NCI-H128 (cell line): ENCODE data around the gene PRR22.
"Not testable (repeated sequence)": the region's sequence is repeated elsewhere in the genome, so short reads cannot be mapped to it uniquely, and the experiment has no call there.

ENCODE experiments used
- DNase-seq: peaks from one replicate; lab custom pipeline; 2025; ENCODE audit not compliant: unreplicated experiment; lab: John Stamatoyannopoulos, UW

The PRR22 gene

GRCh38 chr19:5792224-5792623, 7.7 kb upstream of the PRR22 start:
- no peak for DNase-seq

GRCh38 chr19:5790559-5791520, 6.3 kb upstream of the PRR22 start, which contains the start of gene DUS3L:
Gene DUS3L (minus strand): TSS chr19:5791163. CDS start chr19:5791141, 22 bp downstream.
- DNase-seq = peak; percentile 93

DNA sequence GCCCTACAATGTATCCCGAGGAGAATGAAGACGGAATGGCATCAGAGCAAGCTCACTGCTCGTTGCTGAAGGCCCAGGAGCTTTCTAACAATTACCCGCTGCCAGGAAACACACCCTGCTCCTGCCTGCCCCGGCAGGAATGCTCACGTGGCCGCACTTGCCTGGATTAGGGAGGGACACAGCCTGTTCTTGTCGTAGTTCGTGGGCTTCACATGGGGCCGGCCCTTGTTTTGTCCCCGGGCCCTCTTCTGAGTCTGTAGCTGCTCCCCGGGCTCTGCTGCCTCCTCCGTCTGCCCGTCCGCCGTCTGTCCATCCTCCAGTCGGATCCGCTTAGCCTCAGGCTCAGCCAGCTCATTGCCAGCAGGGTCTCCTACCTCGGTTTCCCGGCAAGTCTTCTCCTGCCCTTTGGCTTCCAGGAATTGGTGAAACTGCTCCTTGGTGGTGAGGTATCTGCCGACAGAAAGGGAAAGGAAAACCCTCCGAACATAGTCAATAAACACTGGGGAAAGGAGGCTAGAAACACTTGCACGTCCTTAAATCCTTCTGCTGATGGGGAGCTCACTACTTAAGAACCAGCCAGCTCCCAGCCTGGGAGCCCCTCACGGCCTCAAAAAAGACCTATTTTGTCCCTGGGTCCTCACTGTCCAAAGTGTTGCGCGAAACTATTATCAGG, 5.5 kb upstream of the PRR22 start:
- DNase-seq = no peak

- DNase-seq = no peak
Observed at GRCh38 chr19:5789351-5789761, 4.8 kb upstream of the PRR22 start.

DNA sequence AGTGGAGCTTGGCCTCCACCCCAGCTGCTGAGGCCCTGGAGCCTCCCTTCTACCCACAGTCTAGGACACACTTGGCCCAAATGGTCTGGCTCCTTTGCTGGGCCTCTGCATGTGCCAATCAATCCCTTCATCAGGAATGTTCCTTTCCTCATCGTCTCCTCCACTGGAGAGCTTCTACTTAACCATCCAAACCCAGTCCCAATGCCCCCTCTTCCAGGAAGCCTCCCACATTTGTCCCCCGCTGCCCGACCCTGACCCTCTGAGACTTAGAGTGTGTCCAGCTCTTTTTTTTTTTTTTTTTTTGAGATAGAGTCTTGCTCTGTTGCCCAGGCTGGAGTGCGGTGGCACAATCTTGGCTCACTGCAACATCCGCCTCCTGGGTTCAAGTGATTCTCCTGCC, 3.9 kb upstream of the PRR22 start:
- no peak for DNase-seq

- no peak for DNase-seq
Observed at GRCh38 chr19:5787409-5788182, 3.0 kb upstream of the PRR22 start.

GRCh38 chr19:5786593-5787408, 2.3 kb upstream of the PRR22 start:
- no peak for DNase-seq

DNA sequence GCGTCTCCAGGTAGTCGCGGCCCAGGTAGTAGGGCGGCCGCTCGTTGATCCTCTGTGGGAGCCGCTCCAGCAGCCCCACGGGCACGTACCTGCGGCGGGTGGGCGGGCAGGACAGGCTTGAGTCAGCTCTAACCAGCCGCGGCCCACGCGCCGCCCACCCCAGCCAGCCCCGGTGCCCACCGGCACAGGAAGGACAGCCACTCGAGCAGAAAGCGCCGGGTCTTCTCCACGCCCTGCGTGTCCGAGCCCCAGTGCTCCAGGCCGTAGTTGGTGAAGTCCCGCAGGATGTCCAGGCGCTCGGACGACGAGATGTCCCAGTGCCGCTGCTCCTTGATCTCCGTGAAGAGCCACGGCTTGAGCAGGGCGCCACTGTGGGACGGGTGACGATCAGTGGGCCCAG, 877 bp upstream of the PRR22 start:
- no peak for DNase-seq

DNA sequence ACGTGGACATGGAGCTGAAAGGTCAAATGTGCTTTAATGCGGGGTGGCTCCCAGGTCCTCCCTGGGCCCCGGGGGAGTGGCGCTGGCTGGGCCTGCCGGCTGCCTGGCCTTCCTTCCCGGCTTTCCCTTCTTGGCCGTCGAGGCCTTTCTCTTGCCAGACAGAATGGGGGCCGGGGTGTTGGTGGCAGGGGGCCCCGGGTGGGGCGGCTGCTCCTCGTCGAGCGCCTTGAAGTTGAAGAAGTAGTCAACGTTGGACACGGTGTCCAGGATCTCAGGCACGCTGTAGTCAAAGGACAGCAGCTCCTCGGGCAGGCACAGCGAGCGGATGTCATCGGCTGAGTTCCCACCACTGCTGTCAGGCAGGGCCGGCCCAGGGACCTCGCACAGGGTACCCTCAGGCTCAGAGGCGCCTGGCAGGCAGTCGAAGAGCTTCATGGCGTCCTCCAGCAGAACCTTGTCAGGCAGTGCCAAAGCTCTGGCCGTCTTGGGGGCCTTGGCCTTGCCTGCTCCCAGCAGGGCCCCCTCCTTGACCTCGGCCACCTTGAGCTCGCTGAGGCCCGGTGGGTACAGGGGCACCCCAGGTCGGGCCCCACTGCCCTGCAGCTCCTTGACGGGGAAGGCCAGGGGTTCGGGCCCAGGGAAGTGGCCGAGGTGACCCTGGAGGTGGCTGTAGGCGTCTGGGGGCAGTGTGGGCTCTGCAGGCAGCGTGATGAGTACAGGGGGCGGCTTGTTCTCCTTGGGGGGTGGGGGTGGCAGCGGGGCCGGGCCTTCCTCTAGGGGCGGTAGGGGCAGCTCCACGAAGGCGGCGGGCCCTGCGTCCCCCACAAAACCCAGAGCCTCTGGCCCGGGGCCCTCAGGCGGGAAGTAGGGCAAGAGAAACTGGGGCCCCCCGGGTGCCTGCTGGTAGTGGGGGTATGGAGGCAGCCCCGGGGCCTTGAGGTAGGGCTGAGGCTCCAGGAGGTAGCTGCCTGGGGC, 1.3 kb downstream of the PRR22 start:
- no peak for DNase-seq

DNA sequence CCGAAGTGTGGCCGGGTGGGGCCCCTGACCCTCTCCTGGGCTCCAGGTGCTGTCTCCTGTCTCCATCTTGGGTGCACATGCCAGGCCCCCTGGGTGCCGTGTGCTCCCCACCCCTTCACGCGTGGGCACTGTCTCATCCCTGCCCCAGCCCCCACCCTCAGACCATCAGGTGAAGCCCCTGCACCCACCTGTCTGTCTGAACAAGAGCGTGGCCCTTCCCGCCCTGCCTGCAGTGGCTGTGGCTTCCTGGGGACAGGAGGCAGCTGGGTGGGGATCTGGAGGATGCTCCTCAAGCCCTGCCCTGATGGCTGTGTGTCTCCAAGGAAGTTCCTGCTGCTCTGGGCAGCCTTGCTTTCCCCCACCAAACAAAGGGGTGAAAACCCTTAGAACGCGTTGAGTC, 2.2 kb downstream of the PRR22 start:
- DNase-seq = no peak

GRCh38 chr19:5780916-5781315, 3.6 kb downstream of the PRR22 start:
- not testable (repeated sequence) for DNase-seq

- DNase-seq = no peak
Observed at GRCh38 chr19:5778402-5778801, 6.1 kb downstream of the PRR22 start.

DNA sequence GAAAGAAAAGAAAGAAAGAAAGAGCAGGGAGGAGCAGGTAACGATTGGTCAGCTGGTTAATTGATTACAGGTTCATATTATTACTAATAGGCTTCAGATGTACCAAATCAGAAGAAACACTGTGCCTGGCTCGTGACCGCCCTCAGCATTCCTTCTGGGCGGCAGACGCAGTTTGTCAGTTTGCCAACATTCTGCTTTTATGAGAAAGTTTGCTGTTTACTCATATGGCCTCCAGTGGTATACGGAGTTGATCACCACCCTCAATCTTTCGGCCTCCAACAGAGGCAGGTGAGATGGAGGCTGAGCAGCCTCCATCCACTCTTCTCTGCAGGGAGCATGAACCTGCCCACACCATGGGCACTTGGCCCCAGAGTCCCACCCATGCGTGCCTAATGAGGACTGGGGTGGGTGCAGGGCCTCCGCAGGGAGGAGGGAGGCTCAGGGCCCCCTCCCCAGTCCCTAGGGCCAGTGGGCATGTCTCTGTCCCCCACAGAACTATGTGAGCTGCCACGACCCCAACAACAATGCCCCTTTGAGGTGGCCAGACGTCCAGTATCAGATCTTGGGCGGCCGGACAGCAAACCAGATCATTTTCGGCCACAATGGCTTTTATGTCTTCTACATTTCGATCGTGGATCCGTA, 8.8 kb downstream of the PRR22 start:
- DNase-seq = no peak

GRCh38 chr19:5774921-5775320, 9.6 kb downstream of the PRR22 start:
- DNase-seq = no peak

- no peak for DNase-seq
Observed at GRCh38 chr19:5773276-5773675, 11.3 kb downstream of the PRR22 start.

DNA sequence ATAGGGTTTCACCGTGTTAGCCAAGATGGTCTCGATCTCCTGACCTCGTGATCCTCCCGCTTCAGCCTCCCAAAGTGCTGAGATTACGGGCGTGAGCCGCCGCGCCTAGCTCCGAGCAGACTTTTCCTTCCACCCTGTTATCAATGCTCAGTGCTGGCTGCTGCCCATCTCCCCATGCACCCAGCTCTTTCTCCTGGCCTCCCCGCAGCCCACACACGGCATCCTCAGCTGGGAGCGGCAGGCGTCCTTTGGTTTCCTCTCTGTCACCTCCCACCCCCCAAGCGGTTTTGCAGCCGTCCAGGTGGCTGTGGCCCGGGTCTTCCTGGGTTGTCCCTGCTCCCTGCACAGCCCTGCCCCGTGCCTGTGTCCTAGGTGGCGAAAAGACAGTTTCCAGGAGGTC, 12.1 kb downstream of the PRR22 start:
- no peak for DNase-seq

DNA sequence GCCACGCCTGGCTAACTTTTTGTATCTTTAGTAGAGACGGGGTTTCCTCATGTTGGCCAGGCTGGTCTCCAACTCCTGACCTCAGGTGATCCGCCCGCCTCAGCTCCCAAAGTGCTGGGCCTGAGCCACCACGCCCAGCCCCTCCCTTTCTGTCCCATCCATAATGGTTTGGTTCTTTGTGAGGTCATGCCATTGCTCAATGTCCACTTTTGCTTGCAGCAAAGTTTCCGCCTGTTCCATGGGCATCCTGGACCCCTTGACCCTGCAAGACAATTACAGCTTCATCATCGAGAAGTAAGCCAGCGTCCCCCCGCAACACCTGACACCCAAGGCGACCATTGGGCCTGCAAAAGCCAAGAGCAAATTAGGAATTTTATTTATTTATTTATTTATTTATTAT, 16.6 kb downstream of the PRR22 start:
- DNase-seq = no peak

DNA sequence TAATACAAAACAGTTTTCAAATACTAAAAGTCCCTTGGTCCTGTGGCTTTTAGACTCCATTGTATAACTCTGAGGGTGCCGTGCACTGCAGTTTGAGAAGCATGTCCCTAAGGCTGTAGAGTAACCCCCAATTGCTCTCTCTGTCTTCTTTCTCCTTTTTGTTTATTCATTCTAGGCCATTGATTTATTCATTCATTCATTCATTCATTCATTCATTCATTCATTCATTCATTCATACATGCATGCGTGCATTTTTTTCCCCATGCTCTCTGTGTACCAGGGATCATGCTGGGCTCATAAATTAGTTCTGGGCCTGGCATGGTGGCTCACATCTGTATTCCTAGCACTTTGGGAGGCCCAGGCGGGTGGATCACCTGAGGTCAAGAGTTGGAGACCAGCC, 19.3 kb downstream of the PRR22 start:
- DNase-seq = no peak
